Effector memory CD4-positive, alpha-beta T cell (primary cell): ENCODE results near the gene CCDC146.
"Not testable (repeated sequence)": the region's sequence is repeated elsewhere in the genome, so short reads cannot be mapped to it uniquely, and the experiment has no call there.

ENCODE experiments used
- DNase-seq, 3 donors: peaks; one replicate each; pipeline ENCODE4 v3.0.0-alpha.2; 2020
- H3K27ac ChIP-seq: 2 replicates; pipeline ENCODE4 v1.7.0; 2013; ENCODE audit warnings: mild to moderate bottlenecking, low read length, moderate library complexity; ENCODE audit not compliant: insufficient read depth, poor library complexity, severe bottlenecking
- H3K27me3 ChIP-seq: replicated peaks from 2 replicates; pipeline ENCODE4 v1.7.0; 2013; ENCODE audit warnings: mild to moderate bottlenecking, low read length; ENCODE audit not compliant: insufficient read depth, control insufficient read depth, poor library complexity, severe bottlenecking
- H3K36me3 ChIP-seq: 2 replicates; pipeline ENCODE4 v1.7.0; 2013; ENCODE audit warnings: mild to moderate bottlenecking, low read length, moderate library complexity; ENCODE audit not compliant: control insufficient read depth, insufficient read depth
- H3K4me1 ChIP-seq: 2 replicates; pipeline ENCODE4 v1.7.0; 2013; ENCODE audit warnings: low read length, mild to moderate bottlenecking; ENCODE audit not compliant: control insufficient read depth, insufficient read depth, poor library complexity, severe bottlenecking
- H3K4me3 ChIP-seq: 2 replicates; pipeline ENCODE4 v1.7.0; 2013; ENCODE audit warnings: low read length, low read depth, mild to moderate bottlenecking; ENCODE audit not compliant: insufficient read depth, poor library complexity, severe bottlenecking
- H3K9me3 ChIP-seq: 2 replicates; pipeline ENCODE4 v1.7.0; 2013; ENCODE audit warnings: mild to moderate bottlenecking, low read length, moderate library complexity; ENCODE audit not compliant: control insufficient read depth
- total RNA-seq, 3 donors: gene quantifications; one replicate each; lab custom pipeline; 2026; lab: John Stamatoyannopoulos, UW

CCDC146 gene
- 7.6 to 12.4 (median 10.2) reads per million in 3 donors for total RNA-seq

GRCh38 chr7:77121860-77122681, at the start of gene CCDC146:
Gene CCDC146, plus strand, starts transcription at chr7:77122615. Its CDS starts 45,054 bp downstream, at chr7:77167669.
- Histone ChIP-seq H3K27ac (peak within 1 kb of the TSS; percentile 61), H3K4me3 (peak within 1 kb of the TSS; percentile 81)
- DNase-seq = peak; percentile 86 to 94 (median 93)
- not testable (repeated sequence) for H3K36me3 ChIP-seq, H3K4me1 ChIP-seq, H3K27me3 ChIP-seq, H3K9me3 ChIP-seq

- DNase-seq, H3K27me3 ChIP-seq, H3K4me1 ChIP-seq, H3K36me3 ChIP-seq, H3K4me3 ChIP-seq, H3K9me3 ChIP-seq, H3K27ac ChIP-seq: not testable (repeated sequence)
Measured at GRCh38 chr7:77074786-77075396, 47.5 kb upstream of the CCDC146 start.

GRCh38 chr7:77077060-77077459, 45.4 kb upstream of the CCDC146 start:
- not testable (repeated sequence) for H3K27me3 ChIP-seq, H3K4me1 ChIP-seq, DNase-seq, H3K9me3 ChIP-seq, H3K4me3 ChIP-seq, H3K27ac ChIP-seq, H3K36me3 ChIP-seq

- not testable (repeated sequence) for H3K36me3 ChIP-seq, H3K4me1 ChIP-seq, DNase-seq, H3K27me3 ChIP-seq, H3K27ac ChIP-seq, H3K4me3 ChIP-seq, H3K9me3 ChIP-seq
Measured at GRCh38 chr7:77079112-77079511, 43.3 kb upstream of the CCDC146 start.

GRCh38 chr7:77079624-77080023, 42.8 kb upstream of the CCDC146 start:
- not testable (repeated sequence) for H3K4me3 ChIP-seq, H3K36me3 ChIP-seq, H3K9me3 ChIP-seq, DNase-seq, H3K27ac ChIP-seq, H3K4me1 ChIP-seq, H3K27me3 ChIP-seq

GRCh38 chr7:77080236-77080635, 42.2 kb upstream of the CCDC146 start:
- H3K4me3 ChIP-seq = not testable (repeated sequence)

GRCh38 chr7:77082192-77082591, 40.2 kb upstream of the CCDC146 start:
- H3K36me3 ChIP-seq, H3K9me3 ChIP-seq, DNase-seq, H3K4me3 ChIP-seq, H3K27me3 ChIP-seq, H3K4me1 ChIP-seq, H3K27ac ChIP-seq: not testable (repeated sequence)

More at GRCh38 chr7:77080236-77080635, 42.2 kb upstream of the CCDC146 start:
- DNase-seq, H3K4me1 ChIP-seq, H3K9me3 ChIP-seq, H3K36me3 ChIP-seq, H3K27ac ChIP-seq, H3K27me3 ChIP-seq: not testable (repeated sequence)

- not testable (repeated sequence) for H3K4me1 ChIP-seq, H3K4me3 ChIP-seq, H3K27me3 ChIP-seq, H3K36me3 ChIP-seq, H3K9me3 ChIP-seq, H3K27ac ChIP-seq, DNase-seq
Measured at GRCh38 chr7:77092301-77092700, 30.1 kb upstream of the CCDC146 start.

GRCh38 chr7:77100501-77100900, 21.9 kb upstream of the CCDC146 start:
- not testable (repeated sequence) for H3K27me3 ChIP-seq, H3K4me3 ChIP-seq, H3K36me3 ChIP-seq, DNase-seq, H3K4me1 ChIP-seq, H3K27ac ChIP-seq, H3K9me3 ChIP-seq

GRCh38 chr7:77101187-77101586, 21.2 kb upstream of the CCDC146 start:
- H3K4me3 ChIP-seq, H3K9me3 ChIP-seq, H3K27ac ChIP-seq, H3K36me3 ChIP-seq, H3K27me3 ChIP-seq, H3K4me1 ChIP-seq, DNase-seq: not testable (repeated sequence)
